BLaER1 (cell line): Measurements from ENCODE around the gene TULP1.
A peak's percentile ranks its signal among the peaks of the same experiment; 100 is the strongest.

Experiments used
- H3K27ac ChIP-seq: shearing (Covaris generic); formaldehyde crosslinking; 2 replicates; pipeline ENCODE4 v1.8.1; 2022
- H3K27me3 ChIP-seq: shearing (Covaris generic); formaldehyde crosslinking; 2 replicates; pipeline ENCODE4 v1.8.1; 2022
- H3K36me3 ChIP-seq: shearing (Covaris generic); formaldehyde crosslinking; 2 replicates; pipeline ENCODE4 v1.8.1; 2022
- H3K4me1 ChIP-seq: shearing (Covaris generic); formaldehyde crosslinking; 2 replicates; pipeline ENCODE4 v1.8.1; 2022
- H3K4me2 ChIP-seq: shearing (Covaris generic); formaldehyde crosslinking; 2 replicates; pipeline ENCODE4 v1.8.1; 2022
- H3K4me3 ChIP-seq: shearing (Covaris generic); formaldehyde crosslinking; 2 replicates; pipeline ENCODE4 v1.8.1; 2022
- H3K9ac ChIP-seq: shearing (Covaris generic); formaldehyde crosslinking; 2 replicates; pipeline ENCODE4 v1.8.1; 2022
- H3K9me3 ChIP-seq: shearing (Covaris generic); formaldehyde crosslinking; 2 replicates; pipeline ENCODE4 v1.8.1; 2022
- H4K20me1 ChIP-seq: shearing (Covaris generic); formaldehyde crosslinking; 2 replicates; pipeline ENCODE4 v1.8.1; 2022
- Cebpa-rat ChIP-seq: shearing (Covaris generic); IDR thresholded peaks from 2 replicates; pipeline ENCODE4 v1.8.1; 2022

The TULP1 gene

DNA sequence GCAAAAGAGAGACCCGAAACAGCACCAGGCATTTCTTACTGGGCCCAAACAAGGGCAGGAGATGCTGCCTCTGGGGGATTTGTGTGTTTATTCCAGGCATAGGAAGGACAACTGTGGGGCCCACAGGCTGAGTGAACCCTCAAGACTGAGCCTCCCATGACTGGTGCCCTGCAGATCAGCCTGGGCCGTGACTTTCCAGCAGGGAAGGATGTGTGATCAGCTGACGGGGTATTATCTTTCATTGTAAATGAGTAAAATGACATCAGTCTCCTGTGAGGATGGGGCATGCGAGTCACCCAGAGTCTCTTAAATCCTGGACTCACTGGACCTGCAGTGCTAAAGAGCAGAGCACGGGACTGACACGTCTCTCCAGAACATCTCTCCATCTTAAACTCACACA is 11.9 kb downstream of the TULP1 start:
- H3K36me3 ChIP-seq = no peaks in the 10 kb centered on the region
- H3K27ac ChIP-seq = no peak overlapping the region
- H4K20me1 ChIP-seq = peaks cover under 1% of the 10 kb centered on the region
- H3K9ac ChIP-seq = no peak overlapping the region
- no peak overlapping the region for H3K4me2 ChIP-seq
- no peaks in the 10 kb centered on the region for H3K9me3 ChIP-seq
- H3K4me1 ChIP-seq = peaks cover 34% of the 10 kb centered on the region
- no peak overlapping the region for H3K4me3 ChIP-seq
- peaks cover 26% of the 10 kb centered on the region for H3K27me3 ChIP-seq
- TF ChIP-seq Cebpa-rat = no peak

GRCh38 chr6:35499372-35499771 is 13.3 kb downstream of the TULP1 start:
- Histone ChIP-seq H3K9ac (no peak overlapping the region), H3K4me3 (no peak overlapping the region), H3K4me1 (peaks cover 48% of the 10 kb centered on the region), H3K9me3 (no peaks in the 10 kb centered on the region), H3K27me3 (peaks cover 26% of the 10 kb centered on the region), H3K36me3 (no peaks in the 10 kb centered on the region), H3K27ac (no peak overlapping the region), H3K4me2 (no peak overlapping the region), H4K20me1 (peaks cover 15% of the 10 kb centered on the region)
- no peak for TF ChIP-seq Cebpa-rat

- peak overlapping the region; percentile 83; the same call in 1 of the 2 replicates for H3K9ac ChIP-seq
- no peaks in the 10 kb centered on the region for H3K36me3 ChIP-seq
- H3K9me3 ChIP-seq = no peaks in the 10 kb centered on the region
- no peak overlapping the region for H3K27ac ChIP-seq
- TF ChIP-seq Cebpa-rat = no peak
- peak overlapping the region; percentile 100 for H3K4me2 ChIP-seq
- peaks cover 17% of the 10 kb centered on the region for H3K27me3 ChIP-seq
- peaks cover 23% of the 10 kb centered on the region for H4K20me1 ChIP-seq
- peak overlapping the region; percentile 85; the same call in 1 of the 2 replicates for H3K4me3 ChIP-seq
- H3K4me1 ChIP-seq = peaks cover 50% of the 10 kb centered on the region
Observed at GRCh38 chr6:35498422-35499067, 14.2 kb downstream of the TULP1 start.

- Histone ChIP-seq H3K4me1 (peaks cover 53% of the 10 kb centered on the region), H3K4me2 (peak overlapping the region; percentile 100), H3K4me3 (peak overlapping the region; percentile 85), H4K20me1 (peaks cover 31% of the 10 kb centered on the region), H3K36me3 (no peaks in the 10 kb centered on the region), H3K9me3 (no peaks in the 10 kb centered on the region), H3K9ac (peak overlapping the region; percentile 83), H3K27ac (peak overlapping the region; percentile 83), H3K27me3 (peaks cover 13% of the 10 kb centered on the region)
- TF ChIP-seq Cebpa-rat = no peak
Observed at GRCh38 chr6:35497571-35498421, 14.9 kb downstream of the TULP1 start.

- no peak for TF ChIP-seq Cebpa-rat
- H3K27me3 ChIP-seq = peaks cover 13% of the 10 kb centered on the region
- peak within 1 kb of the TSS; percentile 83 for H3K9ac ChIP-seq
- peak within 1 kb of the TSS; percentile 83 for H3K27ac ChIP-seq
- no peaks in the 10 kb centered on the region for H3K9me3 ChIP-seq
- peaks cover 38% of the 10 kb centered on the region for H4K20me1 ChIP-seq
- H3K4me3 ChIP-seq = peak within 1 kb of the TSS; percentile 85
- H3K4me2 ChIP-seq = peak within 1 kb of the TSS; percentile 100
- H3K4me1 ChIP-seq = peaks cover 61% of the 10 kb centered on the region
- no peaks in the 10 kb centered on the region for H3K36me3 ChIP-seq
Observed at GRCh38 chr6:35496841-35497570, 15.7 kb downstream of the TULP1 start, which contains the start of gene TEAD3. Gene TEAD3, minus strand, starts transcription at chr6:35497079.

GRCh38 chr6:35496036-35496840 is 16.5 kb downstream of the TULP1 start:
- H3K36me3 ChIP-seq = no peaks in the 10 kb centered on the region
- peaks cover 46% of the 10 kb centered on the region for H4K20me1 ChIP-seq
- H3K9me3 ChIP-seq = no peaks in the 10 kb centered on the region
- H3K4me2 ChIP-seq = peak overlapping the region; percentile 93
- H3K9ac ChIP-seq = peak overlapping the region; percentile 29; the same call in 1 of the 2 replicates
- TF ChIP-seq Cebpa-rat = no peak
- H3K27ac ChIP-seq = no peak overlapping the region
- peaks cover 13% of the 10 kb centered on the region for H3K27me3 ChIP-seq
- peak overlapping the region; percentile 85 for H3K4me3 ChIP-seq
- peaks cover 69% of the 10 kb centered on the region for H3K4me1 ChIP-seq

GRCh38 chr6:35495258-35496035 is 17.2 kb downstream of the TULP1 start:
- TF ChIP-seq Cebpa-rat = no peak
- peaks cover 13% of the 10 kb centered on the region for H3K27me3 ChIP-seq
- peaks cover 47% of the 10 kb centered on the region for H4K20me1 ChIP-seq
- peak overlapping the region; percentile 93 for H3K4me2 ChIP-seq
- 0 out of 2 replicates have a peak overlapping the region, but pooled peaks have one; percentile 13 for H3K4me3 ChIP-seq
- H3K9me3 ChIP-seq = no peaks in the 10 kb centered on the region
- peak overlapping the region; percentile 29; the same call in 1 of the 2 replicates for H3K9ac ChIP-seq
- no peaks in the 10 kb centered on the region for H3K36me3 ChIP-seq
- no peak overlapping the region for H3K27ac ChIP-seq
- H3K4me1 ChIP-seq = peaks cover 77% of the 10 kb centered on the region

DNA sequence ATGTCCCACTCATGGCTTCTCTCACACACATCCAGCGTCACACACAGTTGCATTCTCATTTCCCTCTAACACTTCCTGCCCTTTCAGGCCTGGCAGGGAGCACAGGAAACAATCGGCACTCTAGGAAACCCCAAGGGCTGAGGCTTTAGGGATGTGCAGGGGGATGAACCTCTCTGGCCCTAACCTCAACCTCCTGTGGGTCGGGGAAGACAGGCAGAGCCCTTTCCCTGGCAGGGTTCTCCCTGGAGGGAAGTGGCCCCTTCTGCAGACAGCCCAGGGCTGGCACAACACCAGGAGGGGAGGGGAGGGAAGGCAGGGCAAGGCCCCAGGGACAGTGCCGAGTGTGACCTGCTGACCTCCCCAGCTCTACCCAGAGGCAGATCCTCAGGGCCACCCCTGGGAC is 18.5 kb downstream of the TULP1 start:
- Histone ChIP-seq H3K4me2 (peak overlapping the region; percentile 93), H3K4me3 (0 out of 2 replicates have a peak overlapping the region, but pooled peaks have one; percentile 5), H4K20me1 (peaks cover 47% of the 10 kb centered on the region), H3K9ac (peak overlapping the region; percentile 43; the same call in 1 of the 2 replicates), H3K27me3 (peaks cover 13% of the 10 kb centered on the region), H3K9me3 (no peaks in the 10 kb centered on the region), H3K36me3 (no peaks in the 10 kb centered on the region), H3K4me1 (peaks cover 84% of the 10 kb centered on the region), H3K27ac (peak overlapping the region; percentile 14; the same call in 1 of the 2 replicates)
- no peak for TF ChIP-seq Cebpa-rat
